ENCODE data around the gene CCL23.

The CCL23 gene

GRCh38 chr17:35972945-35973332 lies 44.8 kb downstream of the CCL23 start:
- TF ChIP-seq, protein P1, sequence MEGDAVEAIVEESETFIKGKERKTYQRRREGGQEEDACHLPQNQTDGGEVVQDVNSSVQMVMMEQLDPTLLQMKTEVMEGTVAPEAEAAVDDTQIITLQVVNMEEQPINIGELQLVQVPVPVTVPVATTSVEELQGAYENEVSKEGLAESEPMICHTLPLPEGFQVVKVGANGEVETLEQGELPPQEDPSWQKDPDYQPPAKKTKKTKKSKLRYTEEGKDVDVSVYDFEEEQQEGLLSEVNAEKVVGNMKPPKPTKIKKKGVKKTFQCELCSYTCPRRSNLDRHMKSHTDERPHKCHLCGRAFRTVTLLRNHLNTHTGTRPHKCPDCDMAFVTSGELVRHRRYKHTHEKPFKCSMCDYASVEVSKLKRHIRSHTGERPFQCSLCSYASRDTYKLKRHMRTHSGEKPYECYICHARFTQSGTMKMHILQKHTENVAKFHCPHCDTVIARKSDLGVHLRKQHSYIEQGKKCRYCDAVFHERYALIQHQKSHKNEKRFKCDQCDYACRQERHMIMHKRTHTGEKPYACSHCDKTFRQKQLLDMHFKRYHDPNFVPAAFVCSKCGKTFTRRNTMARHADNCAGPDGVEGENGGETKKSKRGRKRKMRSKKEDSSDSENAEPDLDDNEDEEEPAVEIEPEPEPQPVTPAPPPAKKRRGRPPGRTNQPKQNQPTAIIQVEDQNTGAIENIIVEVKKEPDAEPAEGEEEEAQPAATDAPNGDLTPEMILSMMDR (IDR thresholded peaks at IDR 0.05; ENCODE audit: low read length, missing control alignments), result no peak
- no peak overlapping the region for H3K4me3 ChIP-seq (replicated peaks; ENCODE audit: low read depth, low read length)
- no peak for DNase-seq (ENCODE audit: low read depth)

- no peak overlapping the region for H3K4me3 ChIP-seq (replicated peaks; ENCODE audit: low read depth, low read length)
- DNase-seq (ENCODE audit: low read depth), result no peak
- TF ChIP-seq, protein P1 (IDR thresholded peaks at IDR 0.05; ENCODE audit: low read length, missing control alignments), result no peak
Observed at GRCh38 chr17:35972535-35972934, 45.2 kb downstream of the CCL23 start.

DNA sequence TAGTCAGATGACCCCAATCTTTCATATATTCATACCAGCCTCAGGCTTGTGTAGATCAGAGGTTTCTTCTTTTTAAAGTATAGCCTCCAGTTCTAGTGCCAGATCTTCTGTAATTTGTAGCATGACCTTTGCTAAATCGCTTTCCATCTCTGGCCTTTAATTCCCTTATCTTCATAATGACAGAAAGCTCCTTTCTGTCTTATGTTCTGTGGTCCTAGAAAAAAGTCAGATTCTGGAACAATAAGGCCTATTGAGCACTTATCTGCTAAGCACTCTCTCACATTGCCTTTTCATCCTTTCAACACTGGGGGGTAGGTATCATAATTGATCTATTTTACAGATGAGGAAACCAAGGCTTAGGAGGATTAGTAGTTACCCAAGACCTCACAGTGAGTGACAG lies 45.7 kb downstream of the CCL23 start:
- DNase-seq (ENCODE audit: low read depth), result no peak
- TF ChIP-seq, protein P1 (IDR thresholded peaks at IDR 0.05; ENCODE audit: low read length, missing control alignments), result no peak
- no peak overlapping the region for H3K4me3 ChIP-seq (replicated peaks; ENCODE audit: low read depth, low read length)

DNA sequence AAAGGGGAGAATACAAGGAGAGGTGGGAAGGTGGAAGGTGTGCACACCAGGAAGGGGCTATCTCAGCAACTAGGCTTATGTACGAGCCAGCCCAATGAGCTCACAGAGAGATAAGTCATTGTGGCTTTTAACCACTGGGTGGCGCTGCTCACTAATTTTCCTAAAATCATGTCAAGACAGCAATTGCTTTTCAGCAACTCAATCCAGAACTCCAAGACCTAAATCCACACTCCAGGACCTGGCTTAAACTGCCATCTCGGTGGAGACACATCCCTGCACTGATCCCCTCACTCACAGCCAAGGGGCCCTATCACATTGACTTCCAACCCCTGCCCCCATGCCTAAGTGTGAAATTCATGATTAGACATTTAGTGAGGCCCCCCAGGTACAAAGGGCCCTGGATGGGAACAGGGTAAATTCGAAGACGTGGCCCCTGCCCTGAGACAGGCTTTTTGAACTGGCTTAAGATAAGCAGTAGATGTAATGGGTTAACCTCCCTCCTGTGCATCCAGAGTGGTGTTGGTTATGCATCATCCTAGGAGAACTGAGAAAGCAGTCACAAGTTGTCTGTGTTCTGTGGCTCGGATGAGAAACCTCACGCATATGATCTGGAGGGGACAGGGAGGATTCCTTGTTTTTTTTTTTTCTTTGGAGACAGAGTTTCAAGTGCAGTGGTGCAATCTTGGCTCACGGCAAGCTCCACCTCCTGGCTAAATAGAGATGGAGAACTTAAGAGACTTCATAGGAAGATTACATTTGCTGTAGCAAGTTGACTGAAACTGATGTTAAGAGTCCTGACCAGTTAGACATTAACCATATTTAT lies 48.0 kb downstream of the CCL23 start:
- DNase-seq (ENCODE audit: low read depth), result peak; percentile 85
- TF ChIP-seq, protein P1 (IDR thresholded peaks at IDR 0.05; ENCODE audit: low read length, missing control alignments), result peak; percentile 72
- H3K4me3 ChIP-seq (replicated peaks; ENCODE audit: low read depth, low read length), result no peak overlapping the region

- TF ChIP-seq, protein P1 (IDR thresholded peaks at IDR 0.05; ENCODE audit: low read length, missing control alignments), result no peak
- no peak for DNase-seq (ENCODE audit: low read depth)
- H3K4me3 ChIP-seq (replicated peaks; ENCODE audit: low read depth, low read length), result no peak overlapping the region
Observed at GRCh38 chr17:35968520-35969054, 49.2 kb downstream of the CCL23 start.

DNA sequence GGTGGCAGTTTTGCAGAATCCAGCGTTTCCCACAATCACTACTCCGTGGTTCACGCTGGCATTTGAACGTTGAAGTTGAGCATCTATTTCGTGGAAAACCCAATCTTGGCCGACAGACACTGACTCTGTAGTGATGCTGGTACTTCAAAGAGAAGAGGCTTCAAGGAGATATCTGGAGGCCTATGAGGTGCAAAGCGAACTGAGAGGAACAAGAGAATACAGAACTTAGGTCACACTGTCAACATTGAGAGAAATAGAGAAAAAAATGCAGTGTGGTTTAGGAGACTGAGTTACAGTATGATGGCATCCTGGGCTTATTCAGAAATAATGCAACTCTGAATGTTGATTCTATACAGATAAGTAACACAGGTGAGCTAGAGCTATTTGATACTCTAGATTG lies 52.5 kb downstream of the CCL23 start:
- no peak for DNase-seq (ENCODE audit: low read depth)
- TF ChIP-seq, protein P1 (IDR thresholded peaks at IDR 0.05; ENCODE audit: low read length, missing control alignments), result no peak
- no peak overlapping the region for H3K4me3 ChIP-seq (replicated peaks; ENCODE audit: low read depth, low read length)

All from fibroblast of pulmonary artery (primary cell).